GM21367 (cell line): ENCODE data around the gene FASTKD3.
"Not testable (repeated sequence)": the region's sequence is repeated elsewhere in the genome, so short reads cannot be mapped to it uniquely, and the experiment has no call there.

Experiments used
- ATAC-seq: cut with Tn5 transposase; IDR thresholded peaks from one replicate; pipeline ENCODE4 v1.9.1; 2021; ENCODE audit not compliant: unreplicated experiment

The FASTKD3 gene

DNA sequence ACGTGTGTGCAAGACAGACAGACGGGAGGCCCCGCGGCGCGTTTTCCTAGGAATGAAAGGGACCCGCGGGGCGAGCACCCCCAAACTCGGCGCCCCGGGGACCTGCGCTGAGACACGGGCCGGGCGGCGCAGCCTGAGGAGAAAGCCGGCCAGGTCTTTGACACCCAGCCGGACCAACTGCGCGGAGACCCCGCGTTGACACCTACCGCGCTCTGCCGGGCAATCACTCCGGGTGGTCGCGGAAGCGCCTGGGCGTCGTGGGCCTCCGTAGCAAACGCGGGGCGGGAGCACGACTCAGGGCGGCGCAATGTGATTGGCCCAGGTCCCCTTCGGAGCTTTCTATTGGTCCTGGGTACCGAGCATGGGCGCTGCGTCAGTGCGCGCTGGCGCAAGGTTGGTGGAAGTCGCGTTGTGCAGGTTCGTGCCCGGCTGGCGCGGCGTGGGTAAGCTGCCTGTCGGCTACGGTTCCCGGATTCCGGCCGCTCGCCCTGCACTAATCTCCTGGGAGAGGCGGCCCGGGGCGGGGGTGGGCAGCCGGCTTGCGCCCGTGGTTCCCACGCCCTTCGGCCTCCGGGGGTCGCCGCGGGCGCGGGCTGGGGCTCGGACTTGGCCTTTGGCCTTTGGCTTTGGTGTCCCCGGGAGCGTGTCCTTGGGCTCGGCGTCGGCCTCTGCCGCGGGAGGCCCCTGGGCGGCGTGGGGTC is at the start of gene FASTKD3, which contains the start of gene MTRR:
FASTKD3 (minus strand) TSS at position 259 of the 701 bp plus-strand sequence. CDS start 948 bp downstream, outside the sequence.
MTRR (plus strand) TSS at position 376 of the 701 bp plus-strand sequence. CDS start 1,647 bp downstream, outside the sequence.
- peak; percentile 97 for ATAC-seq

- ATAC-seq: no peak
Observed at GRCh38 chr5:7917130-7918123, 48.6 kb upstream of the FASTKD3 start.

GRCh38 chr5:7916171-7916804 is 47.5 kb upstream of the FASTKD3 start:
- ATAC-seq: no peak

DNA sequence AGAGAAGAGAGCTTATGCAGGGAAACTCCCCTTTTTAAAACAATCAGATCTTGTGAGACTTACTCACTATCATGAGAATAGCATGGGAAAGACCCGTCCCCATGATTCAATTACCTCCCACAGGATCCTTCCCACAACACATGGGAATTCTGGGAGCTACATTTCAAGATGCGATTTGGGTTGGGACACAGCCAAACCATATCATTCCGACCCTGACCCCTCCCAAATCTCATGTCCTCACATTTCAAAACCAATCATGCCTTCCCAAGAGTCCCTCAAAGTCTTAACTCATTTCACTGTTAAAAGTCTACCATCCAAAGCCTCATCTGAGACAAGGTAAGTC is 42.6 kb upstream of the FASTKD3 start:
- not testable (repeated sequence) for ATAC-seq

- ATAC-seq: peak; percentile 67
Observed at GRCh38 chr5:7910738-7911428, 42.1 kb upstream of the FASTKD3 start.

GRCh38 chr5:7908317-7908716 is 39.5 kb upstream of the FASTKD3 start:
- no peak for ATAC-seq

DNA sequence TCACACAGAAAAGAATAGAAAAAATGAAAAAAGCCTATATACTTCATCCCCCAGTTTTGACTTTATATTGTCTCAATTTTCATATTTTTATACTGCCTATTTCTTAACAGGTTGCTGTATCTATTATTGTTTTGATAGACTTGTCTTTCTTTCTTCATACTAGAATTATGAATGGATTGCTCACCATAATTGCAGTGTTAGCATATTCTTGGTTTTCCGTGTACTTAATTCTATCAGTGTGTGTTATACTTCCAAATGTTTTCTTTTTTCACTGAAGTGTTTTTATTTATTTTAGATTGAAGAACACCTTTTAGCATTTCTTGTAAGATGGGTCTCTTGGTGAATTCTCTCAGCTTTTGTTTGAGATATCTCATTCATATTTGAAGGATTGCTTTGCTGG is 38.8 kb upstream of the FASTKD3 start:
- ATAC-seq: no peak

- ATAC-seq: no peak
Observed at GRCh38 chr5:7904170-7904569, 35.3 kb upstream of the FASTKD3 start.

- ATAC-seq: no peak
Observed at GRCh38 chr5:7902666-7903625, 34.1 kb upstream of the FASTKD3 start.

DNA sequence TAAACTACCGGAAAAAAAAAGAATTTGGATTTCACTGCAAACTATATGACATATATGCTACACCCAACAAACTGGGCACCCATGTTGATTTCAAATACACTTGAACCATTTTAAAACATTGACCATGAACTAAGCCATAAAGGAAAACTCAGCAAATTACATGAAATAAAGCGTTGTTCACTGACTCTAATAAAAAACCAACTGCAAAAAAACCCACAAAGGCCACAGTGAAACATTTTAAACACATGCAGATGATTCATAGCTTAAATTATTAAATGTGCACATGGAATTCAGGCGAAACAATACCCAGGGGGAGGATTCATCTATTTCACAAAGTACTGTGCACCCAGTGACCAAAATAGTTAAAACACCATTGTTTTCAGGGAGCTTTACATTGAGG is 33.4 kb upstream of the FASTKD3 start:
- ATAC-seq: no peak

GRCh38 chr5:7897014-7897600 is 28.3 kb upstream of the FASTKD3 start:
- no peak for ATAC-seq

GRCh38 chr5:7894860-7895259 is 26.0 kb upstream of the FASTKD3 start:
- ATAC-seq: peak; percentile 86

- ATAC-seq: no peak
Observed at GRCh38 chr5:7894439-7894838, 25.6 kb upstream of the FASTKD3 start.

- ATAC-seq: no peak
Observed at GRCh38 chr5:7888901-7889300, 20.1 kb upstream of the FASTKD3 start.

DNA sequence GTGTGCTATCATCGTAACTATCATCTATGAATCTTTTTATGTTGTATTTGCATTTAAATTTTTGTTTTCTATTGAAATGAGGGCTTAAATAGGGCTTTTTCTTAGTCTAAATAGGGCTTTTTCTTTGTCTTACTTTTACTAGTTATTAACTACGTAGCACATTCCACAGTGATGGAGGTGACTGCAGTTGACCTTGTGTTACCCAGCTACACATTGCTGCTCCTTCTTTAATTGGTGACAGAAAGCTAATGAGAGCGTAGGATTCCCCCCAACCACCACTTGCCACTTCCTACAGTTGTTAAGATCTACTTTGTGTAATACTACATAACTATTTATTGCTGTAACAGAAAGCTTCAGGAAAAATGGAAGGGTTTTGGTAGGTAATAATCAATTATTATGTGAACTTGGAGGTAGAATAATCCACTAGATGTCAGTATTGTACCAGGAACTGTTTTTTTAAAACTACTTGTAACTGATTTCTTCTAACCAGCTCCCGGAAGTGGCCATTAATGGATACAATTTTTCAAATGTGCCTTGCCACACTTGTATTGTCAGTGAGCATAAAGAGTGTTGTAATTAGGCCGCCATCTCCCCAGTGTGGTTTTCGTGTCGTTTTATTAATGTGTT is 18.1 kb upstream of the FASTKD3 start:
- no peak for ATAC-seq

GRCh38 chr5:7884491-7885267 is 15.8 kb upstream of the FASTKD3 start:
- ATAC-seq: no peak

- no peak for ATAC-seq
Observed at GRCh38 chr5:7882926-7883325, 14.1 kb upstream of the FASTKD3 start.

DNA sequence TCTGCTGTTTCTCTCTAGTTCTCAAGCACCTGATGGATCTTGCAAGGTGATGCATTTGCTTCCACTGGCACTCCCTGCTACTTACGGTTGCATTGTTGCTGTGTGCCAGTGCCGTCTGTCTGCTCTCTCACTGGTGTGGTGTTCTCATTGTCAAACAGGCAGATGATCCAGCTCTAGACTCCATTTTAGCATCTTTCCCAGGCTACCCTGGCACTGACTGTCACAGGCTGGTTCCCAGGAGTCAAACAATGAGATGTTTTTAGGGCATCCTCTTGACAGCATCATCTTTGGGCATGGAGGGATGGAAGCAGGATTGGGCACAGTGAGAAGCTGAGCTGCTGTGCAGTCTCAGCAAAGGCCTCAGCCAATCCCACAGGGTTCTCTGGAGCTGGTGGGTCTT is 13.0 kb upstream of the FASTKD3 start:
- no peak for ATAC-seq
